ENCODE measurements around the gene NRG2.

DNA sequence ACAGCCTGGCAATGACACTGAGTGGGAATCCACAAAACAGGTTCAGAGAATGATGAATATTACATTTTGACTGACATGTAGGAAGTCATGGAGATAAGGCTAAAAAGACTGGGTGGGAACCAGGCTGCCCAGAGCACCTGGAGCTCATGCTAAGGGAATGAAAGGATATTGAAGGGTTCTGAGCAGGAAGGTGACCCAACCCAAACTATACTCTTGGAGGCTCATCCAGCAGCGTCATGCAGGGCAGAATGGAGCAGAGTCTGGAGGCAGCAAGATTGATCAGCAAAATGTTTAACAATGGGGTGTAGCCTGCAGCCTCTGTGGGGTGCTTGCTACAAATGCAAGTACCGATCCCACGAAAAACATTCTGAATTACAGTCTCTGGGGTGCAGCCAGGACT, 127.3 kb downstream of the NRG2 start:
- TF ChIP-seq, protein P1, sequence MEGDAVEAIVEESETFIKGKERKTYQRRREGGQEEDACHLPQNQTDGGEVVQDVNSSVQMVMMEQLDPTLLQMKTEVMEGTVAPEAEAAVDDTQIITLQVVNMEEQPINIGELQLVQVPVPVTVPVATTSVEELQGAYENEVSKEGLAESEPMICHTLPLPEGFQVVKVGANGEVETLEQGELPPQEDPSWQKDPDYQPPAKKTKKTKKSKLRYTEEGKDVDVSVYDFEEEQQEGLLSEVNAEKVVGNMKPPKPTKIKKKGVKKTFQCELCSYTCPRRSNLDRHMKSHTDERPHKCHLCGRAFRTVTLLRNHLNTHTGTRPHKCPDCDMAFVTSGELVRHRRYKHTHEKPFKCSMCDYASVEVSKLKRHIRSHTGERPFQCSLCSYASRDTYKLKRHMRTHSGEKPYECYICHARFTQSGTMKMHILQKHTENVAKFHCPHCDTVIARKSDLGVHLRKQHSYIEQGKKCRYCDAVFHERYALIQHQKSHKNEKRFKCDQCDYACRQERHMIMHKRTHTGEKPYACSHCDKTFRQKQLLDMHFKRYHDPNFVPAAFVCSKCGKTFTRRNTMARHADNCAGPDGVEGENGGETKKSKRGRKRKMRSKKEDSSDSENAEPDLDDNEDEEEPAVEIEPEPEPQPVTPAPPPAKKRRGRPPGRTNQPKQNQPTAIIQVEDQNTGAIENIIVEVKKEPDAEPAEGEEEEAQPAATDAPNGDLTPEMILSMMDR (IDR thresholded peaks at IDR 0.05) = no peak
- TF ChIP-seq POLR2A (IDR thresholded peaks at IDR 0.05) = no peak
